K562 (cell line): ENCODE data around the gene HSD11B2. TPM values are rescaled to one million over a fixed set of nuclear protein-coding genes. Genes with fewer than 3 reads are reported as not detected.

Source experiments
- ILF3 ChIP-seq: fragments of 450-650 bp; IDR thresholded peaks from 2 replicates; pipeline ENCODE4 v1.6.1; 2018; ENCODE audit warnings: antibody characterized with exemption, mild to moderate bottlenecking, moderate library complexity, borderline replicate concordance
- MXI1 ChIP-seq: IDR thresholded peaks from 2 replicates; pipeline ENCODE4 v1.6.1; 2011; ENCODE audit warnings: low read depth, mild to moderate bottlenecking, improper control_type of control experiment, low read length
- PHTF2 ChIP-seq: fragments of 250-450 bp; sonication (Bioruptor Pico); IDR thresholded peaks from 2 replicates; pipeline ENCODE4 v1.5.0; 2021; ENCODE audit warnings: mild to moderate bottlenecking
- ZNF785 ChIP-seq: fragments of 250-450 bp; sonication (Bioruptor Pico); IDR thresholded peaks from 2 replicates; pipeline ENCODE4 v1.4.0; 2020; ENCODE audit warnings: mild to moderate bottlenecking
- polyA plus RNA-seq, 8 experiments: library from polyadenylated mRNA; depleted of rRNA in 4 of 8; stranded (reverse) in 5 of 8; unstranded in 3 of 8; fragments of >200 nt; fragmentation: Nextera tagmentation in 2 of 8; fragmentation: Illumina TruSeq in 1 of 8; extraction: Ambion mirVana in 2 of 8; extraction: Trizol in 1 of 8; gene quantifications; 2 replicates each; pipeline versions ENCODE4 v1.2.1 to v1.2.3, GENCODE V29; 2011 to 2014; ENCODE audit warnings: inconsistent platforms in 1 of 8, missing spikeins in 1 of 8
- total RNA-seq, 7 experiments: library from RNA; depleted of rRNA in 6 of 7; stranded (reverse); fragments of >200 nt in 6 of 7; fragmentation: Illumina TruSeq in 2 of 7; extraction: Trizol in 2 of 7; gene quantifications; 2 replicates each; pipeline versions ENCODE4 v1.2.1 to v1.2.3, GENCODE V29; 2011 to 2021; ENCODE audit warnings: low replicate concordance in 1 of 7
- TF ChIP-seq, protein P1 (sequence below): sonication (generic); formaldehyde crosslinking; IDR thresholded peaks from 2 replicates; pipeline ENCODE4 v1.8.1; 2023; ENCODE audit warnings: mild to moderate bottlenecking, missing genetic modification reagents
- TF ChIP-seq, protein P2 (sequence below): fragments of 450-650 bp; IDR thresholded peaks from 2 replicates; pipeline ENCODE4 v1.6.1; 2017; ENCODE audit warnings: antibody characterized with exemption
- TF ChIP-seq, protein P3 (sequence below): sonication (generic); formaldehyde crosslinking; IDR thresholded peaks from 2 replicates; pipeline ENCODE4 v1.8.0; 2023; ENCODE audit warnings: mild to moderate bottlenecking, missing genetic modification reagents

The HSD11B2 gene
- total and polyA plus RNA-seq, 9 of the 15 experiments (the other 6 are each of a cell fraction or from before 2014, with no cell fraction given): 0.08 to 2.0 (median 0.79) TPM

DNA sequence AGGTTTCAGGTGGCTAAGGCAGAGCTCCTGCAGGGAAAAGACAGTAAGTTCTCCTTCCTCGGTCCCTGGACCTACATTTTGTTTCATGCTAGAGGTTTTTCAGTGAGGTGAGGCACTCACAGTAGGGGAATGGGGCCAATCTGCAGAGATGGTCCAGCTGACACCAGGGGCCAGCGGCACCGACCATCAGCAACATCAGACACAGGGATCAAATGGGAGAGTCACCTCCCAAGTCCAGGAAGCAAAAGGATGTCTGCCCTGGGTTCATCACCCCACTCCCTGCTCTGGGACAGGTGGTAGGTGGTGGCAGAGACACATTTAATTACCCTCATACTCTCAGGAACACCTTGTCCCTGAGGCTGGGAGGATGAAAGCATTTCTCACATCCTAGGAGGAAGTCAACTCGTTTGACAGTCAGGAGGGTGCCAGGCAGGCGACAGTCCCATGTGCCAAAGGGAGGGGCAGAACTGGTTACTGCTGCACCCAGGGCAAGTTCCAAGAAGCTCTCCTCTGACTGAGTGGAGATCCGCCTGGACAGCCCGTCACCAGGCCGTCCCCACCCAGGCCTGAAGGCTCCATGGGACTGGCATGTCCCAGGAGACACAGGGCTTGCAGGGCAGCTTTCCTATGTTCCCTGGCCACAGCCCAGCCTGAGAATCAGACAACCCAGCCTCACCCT, 30.8 kb downstream of the HSD11B2 start (continued):
- TF ChIP-seq, protein P1, sequence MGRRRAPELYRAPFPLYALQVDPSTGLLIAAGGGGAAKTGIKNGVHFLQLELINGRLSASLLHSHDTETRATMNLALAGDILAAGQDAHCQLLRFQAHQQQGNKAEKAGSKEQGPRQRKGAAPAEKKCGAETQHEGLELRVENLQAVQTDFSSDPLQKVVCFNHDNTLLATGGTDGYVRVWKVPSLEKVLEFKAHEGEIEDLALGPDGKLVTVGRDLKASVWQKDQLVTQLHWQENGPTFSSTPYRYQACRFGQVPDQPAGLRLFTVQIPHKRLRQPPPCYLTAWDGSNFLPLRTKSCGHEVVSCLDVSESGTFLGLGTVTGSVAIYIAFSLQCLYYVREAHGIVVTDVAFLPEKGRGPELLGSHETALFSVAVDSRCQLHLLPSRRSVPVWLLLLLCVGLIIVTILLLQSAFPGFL (CRISPR knock-in tag): no peak
- no peak for TF ChIP-seq PHTF2 (CRISPR knock-in tag)
- TF ChIP-seq, protein P2, sequence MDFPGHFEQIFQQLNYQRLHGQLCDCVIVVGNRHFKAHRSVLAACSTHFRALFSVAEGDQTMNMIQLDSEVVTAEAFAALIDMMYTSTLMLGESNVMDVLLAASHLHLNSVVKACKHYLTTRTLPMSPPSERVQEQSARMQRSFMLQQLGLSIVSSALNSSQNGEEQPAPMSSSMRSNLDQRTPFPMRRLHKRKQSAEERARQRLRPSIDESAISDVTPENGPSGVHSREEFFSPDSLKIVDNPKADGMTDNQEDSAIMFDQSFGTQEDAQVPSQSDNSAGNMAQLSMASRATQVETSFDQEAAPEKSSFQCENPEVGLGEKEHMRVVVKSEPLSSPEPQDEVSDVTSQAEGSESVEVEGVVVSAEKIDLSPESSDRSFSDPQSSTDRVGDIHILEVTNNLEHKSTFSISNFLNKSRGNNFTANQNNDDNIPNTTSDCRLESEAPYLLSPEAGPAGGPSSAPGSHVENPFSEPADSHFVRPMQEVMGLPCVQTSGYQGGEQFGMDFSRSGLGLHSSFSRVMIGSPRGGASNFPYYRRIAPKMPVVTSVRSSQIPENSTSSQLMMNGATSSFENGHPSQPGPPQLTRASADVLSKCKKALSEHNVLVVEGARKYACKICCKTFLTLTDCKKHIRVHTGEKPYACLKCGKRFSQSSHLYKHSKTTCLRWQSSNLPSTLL: no peak
- TF ChIP-seq, protein P3, sequence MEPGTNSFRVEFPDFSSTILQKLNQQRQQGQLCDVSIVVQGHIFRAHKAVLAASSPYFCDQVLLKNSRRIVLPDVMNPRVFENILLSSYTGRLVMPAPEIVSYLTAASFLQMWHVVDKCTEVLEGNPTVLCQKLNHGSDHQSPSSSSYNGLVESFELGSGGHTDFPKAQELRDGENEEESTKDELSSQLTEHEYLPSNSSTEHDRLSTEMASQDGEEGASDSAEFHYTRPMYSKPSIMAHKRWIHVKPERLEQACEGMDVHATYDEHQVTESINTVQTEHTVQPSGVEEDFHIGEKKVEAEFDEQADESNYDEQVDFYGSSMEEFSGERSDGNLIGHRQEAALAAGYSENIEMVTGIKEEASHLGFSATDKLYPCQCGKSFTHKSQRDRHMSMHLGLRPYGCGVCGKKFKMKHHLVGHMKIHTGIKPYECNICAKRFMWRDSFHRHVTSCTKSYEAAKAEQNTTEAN (CRISPR knock-in tag): no peak
- no peak for TF ChIP-seq ILF3
- TF ChIP-seq ZNF785 (CRISPR knock-in tag): no peak
- no peak for TF ChIP-seq MXI1
